ENCODE data around the gene KSR1.
"Not testable (repeated sequence)": the region's sequence is repeated elsewhere in the genome, so short reads cannot be mapped to it uniquely, and the experiment has no call there.

KSR1 gene

GRCh38 chr17:27455236-27455913 lies 873 bp upstream of the KSR1 start:
- DNase-seq = no peak

- no peak for DNase-seq
Observed at GRCh38 chr17:27456681-27457359, 572 bp downstream of the KSR1 start.

GRCh38 chr17:27457360-27457715 lies 1.1 kb downstream of the KSR1 start:
- no peak for DNase-seq

- no peak for DNase-seq
Observed at GRCh38 chr17:27457731-27458523, 1.7 kb downstream of the KSR1 start.

- DNase-seq = no peak
Observed at GRCh38 chr17:27458524-27458908, 2.3 kb downstream of the KSR1 start.

- no peak for DNase-seq
Observed at GRCh38 chr17:27459433-27459832, 3.2 kb downstream of the KSR1 start.

- no peak for DNase-seq
Observed at GRCh38 chr17:27460196-27460725, 4.0 kb downstream of the KSR1 start.

- DNase-seq = no peak
Observed at GRCh38 chr17:27461192-27461859, 5.1 kb downstream of the KSR1 start.

GRCh38 chr17:27462149-27462548 lies 5.9 kb downstream of the KSR1 start:
- no peak for DNase-seq

- no peak for DNase-seq
Observed at GRCh38 chr17:27462714-27463113, 6.5 kb downstream of the KSR1 start.

GRCh38 chr17:27463235-27463677 lies 7.0 kb downstream of the KSR1 start:
- no peak for DNase-seq

GRCh38 chr17:27464019-27464418 lies 7.8 kb downstream of the KSR1 start:
- not testable (repeated sequence) for DNase-seq

- DNase-seq = no peak
Observed at GRCh38 chr17:27464431-27464830, 8.2 kb downstream of the KSR1 start.

GRCh38 chr17:27465875-27466274 lies 9.6 kb downstream of the KSR1 start:
- DNase-seq = not testable (repeated sequence)

GRCh38 chr17:27466376-27466742 lies 10.1 kb downstream of the KSR1 start:
- DNase-seq = peak; percentile 27

GRCh38 chr17:27466743-27467375 lies 10.6 kb downstream of the KSR1 start:
- peak; percentile 65 for DNase-seq

GRCh38 chr17:27469256-27469655 lies 13.0 kb downstream of the KSR1 start:
- no peak for DNase-seq

GRCh38 chr17:27471321-27472269 lies 15.3 kb downstream of the KSR1 start:
- peak; percentile 77 for DNase-seq

- DNase-seq = no peak
Observed at GRCh38 chr17:27473190-27473747, 17.0 kb downstream of the KSR1 start.

- peak; percentile 73 for DNase-seq
Observed at GRCh38 chr17:27473748-27474609, 17.7 kb downstream of the KSR1 start.

All from NK-92 treated with Interleukin-12 subunit alpha and Interleukin-12 subunit beta, amount 100 ng/mL, for 24 hours (cell line).